GM12878 (cell line): Measurements from ENCODE around the gene PPM1K. TPM values are rescaled to one million over a fixed set of nuclear protein-coding genes. Genes with fewer than 3 reads are reported as not detected.
A peak's percentile ranks its signal among the peaks of the same experiment; 100 is the strongest.

Source experiments
- ATF3 ChIP-seq: IDR thresholded peaks from 2 replicates; pipeline ENCODE4 v1.6.1; 2011; ENCODE audit warnings: low read depth, mild to moderate bottlenecking, low read length, moderate library complexity, borderline replicate concordance; ENCODE audit errors: extremely low read depth
- BCL11A ChIP-seq: IDR thresholded peaks from 2 replicates; pipeline ENCODE4 v1.6.1; 2011; ENCODE audit warnings: low read depth, low read length
- BHLHE40 ChIP-seq, 2 experiments: fragments of 450-650 bp in 1 of 2; IDR thresholded peaks; 2 replicates each; pipeline ENCODE4 v1.6.1; 2011 to 2017; ENCODE audit warnings: low read depth in 2 of 2, borderline replicate concordance in 1 of 2, improper control_type of control experiment in 1 of 2, low read length in 1 of 2, mild to moderate bottlenecking in 1 of 2
- CHD1 ChIP-seq: IDR thresholded peaks from 2 replicates; pipeline ENCODE4 v1.6.1; 2012; ENCODE audit warnings: low read depth, low read length, improper control_type of control experiment
- ESRRA ChIP-seq: IDR thresholded peaks from 2 replicates; pipeline ENCODE4 v1.6.1; 2012; ENCODE audit warnings: mild to moderate bottlenecking, low read length, improper control_type of control experiment
- IRF5 ChIP-seq: fragments of 450-650 bp; IDR thresholded peaks from 2 replicates; pipeline ENCODE4 v1.6.1; 2017; ENCODE audit warnings: borderline replicate concordance
- JUNB ChIP-seq: IDR thresholded peaks from 2 replicates; pipeline ENCODE4 v1.6.1; 2016; ENCODE audit warnings: antibody characterized with exemption, mild to moderate bottlenecking
- JUND ChIP-seq: IDR thresholded peaks from 2 replicates; pipeline ENCODE4 v1.6.1; 2012; ENCODE audit warnings: low read depth, mild to moderate bottlenecking, low read length, improper control_type of control experiment, moderate library complexity
- MYC ChIP-seq: IDR thresholded peaks from 2 replicates; pipeline ENCODE4 v1.6.1; 2011; ENCODE audit warnings: mild to moderate bottlenecking, low read length, moderate library complexity, inconsistent platforms; ENCODE audit not compliant: insufficient read depth, insufficient replicate concordance, insufficient read length, severe bottlenecking
- POLR2AphosphoS2 ChIP-seq: IDR thresholded peaks from 2 replicates; pipeline ENCODE4 v1.6.1; 2011; ENCODE audit warnings: low read depth, mild to moderate bottlenecking, low read length, improper control_type of control experiment, moderate library complexity
- RAD21 ChIP-seq: IDR thresholded peaks from 2 replicates; pipeline ENCODE4 v1.6.1; 2011; ENCODE audit warnings: mild to moderate bottlenecking, low read depth, low read length, moderate library complexity; ENCODE audit not compliant: insufficient read depth
- RB1 ChIP-seq: fragments of 450-650 bp; formaldehyde crosslinking; IDR thresholded peaks from 2 replicates; pipeline ENCODE4 v1.6.1; 2017; ENCODE audit warnings: mild to moderate bottlenecking, borderline replicate concordance
- RFX5 ChIP-seq: IDR thresholded peaks from 2 replicates; pipeline ENCODE4 v1.6.1; 2011; ENCODE audit warnings: low read depth, low read length, improper control_type of control experiment
- SMC3 ChIP-seq: IDR thresholded peaks from 2 replicates; pipeline ENCODE4 v1.6.1; 2011; ENCODE audit warnings: low read length, improper control_type of control experiment, borderline replicate concordance
- STAT1 ChIP-seq: fragments of 450-650 bp; conservative IDR thresholded peaks from 2 replicates; pipeline ENCODE4 v1.6.1; 2014; ENCODE audit warnings: antibody characterized with exemption, mild to moderate bottlenecking
- SUZ12 ChIP-seq: fragments of 200-600 bp; sonication (generic); IDR thresholded peaks from one replicate; pipeline ENCODE4 v1.6.1; 2018; ENCODE audit warnings: antibody characterized with exemption, mild to moderate bottlenecking; ENCODE audit not compliant: unreplicated experiment
- TCF3 ChIP-seq: IDR thresholded peaks from 2 replicates; pipeline ENCODE4 v1.6.1; 2012; ENCODE audit warnings: low read depth, mild to moderate bottlenecking, low read length, borderline replicate concordance; ENCODE audit not compliant: insufficient read depth
- USF2 ChIP-seq: IDR thresholded peaks from 2 replicates; pipeline ENCODE4 v1.6.1; 2011; ENCODE audit warnings: low read depth, low read length, improper control_type of control experiment, borderline replicate concordance
- WRNIP1 ChIP-seq: IDR thresholded peaks from 2 replicates; pipeline ENCODE4 v1.6.1; 2011; ENCODE audit warnings: low read depth, low read length, improper control_type of control experiment, borderline replicate concordance
- ZBTB33 ChIP-seq: fragments of 450-650 bp; IDR thresholded peaks from 2 replicates; pipeline ENCODE4 v1.6.1; 2017; ENCODE audit warnings: mild to moderate bottlenecking
- ZBTB4 ChIP-seq: fragments of 450-650 bp; formaldehyde crosslinking; IDR thresholded peaks from 2 replicates; pipeline ENCODE4 v1.4.0; 2022; ENCODE audit warnings: mild to moderate bottlenecking, moderate library complexity
- ZNF24 ChIP-seq: fragments of 450-650 bp; IDR thresholded peaks from 2 replicates; pipeline ENCODE4 v1.6.1; 2017; ENCODE audit warnings: antibody characterized with exemption, mild to moderate bottlenecking
- polyA plus RNA-seq, 11 experiments: library from polyadenylated mRNA; depleted of rRNA in 4 of 11; unstranded in 6 of 11; stranded (reverse) in 5 of 11; fragments of >200 nt; fragmentation: Nextera tagmentation in 4 of 11; fragmentation: Illumina TruSeq in 1 of 11; extraction: Ambion mirVana in 4 of 11; extraction: Trizol in 1 of 11; gene quantifications; 1 replicate in 1 of 11; 2 replicates in 10 of 11; pipeline versions ENCODE4 v1.2.1 to v1.2.3, GENCODE V29; 2011 to 2016; ENCODE audit warnings: inconsistent platforms in 2 of 11, missing spikeins in 2 of 11, low read depth in 1 of 11
- total RNA-seq, 4 experiments: library from RNA; depleted of rRNA in 3 of 4; stranded (reverse); fragments of >200 nt in 3 of 4; fragmentation: Illumina TruSeq in 1 of 4; extraction: Trizol in 1 of 4; gene quantifications; 2 replicates each; pipeline versions ENCODE4 v1.2.1 to v1.2.3, GENCODE V29; 2013 to 2021

Gene PPM1K
- total and polyA plus RNA-seq, 10 of the 15 experiments (the other 5 are each of a cell fraction or from before 2014, with no cell fraction given), result 25.0 to 79.1 (median 36.9) TPM

GRCh38 chr4:88320224-88320779 lies 35.9 kb upstream of the PPM1K start (continued):
- TF ChIP-seq RB1, result no peak
- TF ChIP-seq RAD21, result no peak
- no peak for TF ChIP-seq ZNF24
- no peak for TF ChIP-seq STAT1
- TF ChIP-seq BHLHE40 (IDR thresholded peaks at IDR 0.05; ENCODE audit: borderline replicate concordance in 1 of 2, low read depth in 2 of 2, low read length in 1 of 2), result no peak
- TF ChIP-seq ZBTB4 (CRISPR knock-in tag), result no peak
- TF ChIP-seq CHD1, result no peak
- no peak for TF ChIP-seq ESRRA
- no peak for TF ChIP-seq SUZ12
- no peak for TF ChIP-seq ATF3
- no peak for TF ChIP-seq TCF3
- TF ChIP-seq ZBTB33, result no peak
- TF ChIP-seq JUND, result no peak
- no peak; the same call in 1 of the 2 replicates for TF ChIP-seq JUNB
- TF ChIP-seq SMC3, result 0 out of 2 replicates have a peak, but pooled peaks have one; percentile 2
- no peak for TF ChIP-seq MYC
- TF ChIP-seq POLR2AphosphoS2, result no peak
- TF ChIP-seq USF2, result no peak
- no peak for TF ChIP-seq BCL11A
- TF ChIP-seq RFX5, result no peak
- TF ChIP-seq IRF5, result no peak
- TF ChIP-seq WRNIP1, result no peak
